Activated CD4-positive, alpha-beta T cell treated with anti-CD3 and anti-CD28 coated beads, Interleukin-10, Interleukin-2, amounts not matched to agents 100 ng/mL and 50 ng/mL, durations not matched to agents 16 hours and 8 hours (primary cell): ENCODE results near the gene PKN2.
A peak's percentile ranks its signal among the peaks of the same experiment; 100 is the strongest.

Experiments
- DNase-seq: peaks from one replicate; pipeline ENCODE4 v3.0.0-alpha.2; 2020

PKN2 gene

DNA sequence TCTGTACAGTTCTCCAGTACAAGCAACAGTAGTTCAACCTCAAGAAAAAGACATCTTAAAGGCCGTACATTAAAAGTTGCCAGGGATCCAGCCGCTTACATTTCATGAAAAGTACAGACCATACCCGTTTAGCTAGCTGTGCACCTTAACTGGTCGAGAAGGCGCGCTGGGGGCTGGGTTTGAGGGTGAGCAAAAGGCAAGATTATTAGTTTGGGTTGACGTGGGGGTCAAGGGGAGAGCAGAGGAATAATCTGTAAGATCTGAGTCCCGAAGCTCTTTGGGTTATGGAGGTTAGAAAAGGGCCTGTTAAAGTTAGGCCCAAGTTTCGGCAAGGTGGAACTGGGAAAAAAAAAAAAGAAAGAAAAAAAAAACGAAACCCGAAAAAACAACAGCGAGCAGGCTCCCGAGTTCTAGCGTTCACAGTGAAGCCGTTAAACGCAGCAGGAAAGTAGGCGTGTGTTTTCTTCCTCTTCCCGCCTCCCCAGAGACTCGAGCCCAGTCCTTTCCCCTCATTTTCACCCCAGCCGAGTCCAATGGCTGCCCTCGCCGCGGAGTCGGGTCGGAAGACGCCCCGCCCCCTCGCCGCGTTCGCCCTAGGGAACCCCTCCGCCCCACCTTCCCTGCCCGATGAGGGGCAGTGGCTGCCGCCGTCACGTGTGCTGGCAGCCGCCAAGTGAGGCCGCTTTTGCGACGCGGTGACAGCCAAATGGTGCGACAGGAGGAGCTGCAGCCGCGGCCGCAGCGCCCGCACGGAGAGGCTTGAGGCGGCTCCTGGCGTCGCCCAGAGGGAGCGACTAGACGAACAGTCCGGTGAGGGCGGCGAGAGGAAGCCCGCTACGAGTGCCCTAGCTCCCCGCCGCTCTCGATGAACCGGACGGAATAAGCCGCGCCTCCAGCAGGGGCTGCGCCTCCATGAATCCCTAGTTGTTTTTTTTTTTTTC lies at the start of gene PKN2:
Gene PKN2 (plus strand): TSS at position 733 of the 941 bp plus-strand sequence. CDS start 308 bp downstream, outside the sequence.
- DNase-seq, result peak; percentile 99

DNA sequence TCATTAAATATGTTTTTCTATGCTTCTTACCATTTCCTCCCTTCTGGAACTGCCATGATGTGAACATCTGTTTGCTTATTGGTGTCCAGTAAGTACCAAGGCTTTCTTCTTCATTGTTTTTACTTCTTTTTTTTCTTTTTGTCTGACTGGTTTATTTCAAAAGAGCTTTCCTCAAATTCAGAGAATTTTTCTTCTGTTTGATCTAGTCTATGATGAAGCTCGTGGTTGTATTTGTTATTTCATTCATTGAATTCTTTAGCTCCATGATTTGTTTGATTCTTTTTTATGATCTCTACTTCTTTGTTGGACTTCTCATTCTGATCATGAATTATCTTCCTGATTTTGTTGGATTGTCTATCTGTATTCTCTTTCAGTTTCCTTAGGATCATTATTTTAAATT lies 49.5 kb upstream of the PKN2 start:
- DNase-seq, result no peak

DNA sequence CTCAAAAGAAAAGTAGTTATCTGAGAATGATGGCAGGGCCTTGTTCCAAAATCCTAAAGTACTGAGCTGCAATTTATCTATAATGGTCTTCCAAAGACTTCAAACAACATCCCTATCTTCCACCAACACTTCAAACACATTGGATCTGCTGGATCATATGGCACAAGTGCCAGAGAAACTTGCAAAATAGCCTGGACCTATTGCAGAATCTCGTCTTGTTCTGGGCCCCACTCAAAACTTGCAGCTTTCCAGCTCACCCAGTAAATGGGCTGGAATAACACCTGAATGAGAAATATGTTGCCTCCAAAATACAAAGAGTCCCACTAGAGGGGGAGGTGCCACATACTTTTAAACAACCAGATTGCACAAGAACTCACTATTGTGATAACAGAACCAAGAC lies 44.0 kb upstream of the PKN2 start:
- DNase-seq, result no peak

DNA sequence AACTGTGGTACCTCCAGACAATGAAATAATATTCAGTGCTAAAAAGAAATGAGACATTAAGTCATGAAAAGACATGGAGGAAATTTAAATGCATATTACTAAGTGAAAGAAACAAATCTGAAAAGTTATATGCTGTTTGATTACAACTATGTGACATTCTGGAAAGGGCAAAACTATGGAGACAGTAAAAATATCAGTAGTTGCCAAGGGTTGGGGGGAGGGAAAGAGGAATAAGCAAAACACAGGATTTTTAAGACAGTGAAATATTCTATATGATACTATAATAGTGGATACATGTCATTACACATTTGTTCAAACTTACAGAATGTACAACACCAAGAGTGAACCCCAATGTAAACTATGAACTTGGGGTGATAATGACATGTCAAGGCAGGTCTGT lies 38.2 kb upstream of the PKN2 start:
- no peak for DNase-seq

DNA sequence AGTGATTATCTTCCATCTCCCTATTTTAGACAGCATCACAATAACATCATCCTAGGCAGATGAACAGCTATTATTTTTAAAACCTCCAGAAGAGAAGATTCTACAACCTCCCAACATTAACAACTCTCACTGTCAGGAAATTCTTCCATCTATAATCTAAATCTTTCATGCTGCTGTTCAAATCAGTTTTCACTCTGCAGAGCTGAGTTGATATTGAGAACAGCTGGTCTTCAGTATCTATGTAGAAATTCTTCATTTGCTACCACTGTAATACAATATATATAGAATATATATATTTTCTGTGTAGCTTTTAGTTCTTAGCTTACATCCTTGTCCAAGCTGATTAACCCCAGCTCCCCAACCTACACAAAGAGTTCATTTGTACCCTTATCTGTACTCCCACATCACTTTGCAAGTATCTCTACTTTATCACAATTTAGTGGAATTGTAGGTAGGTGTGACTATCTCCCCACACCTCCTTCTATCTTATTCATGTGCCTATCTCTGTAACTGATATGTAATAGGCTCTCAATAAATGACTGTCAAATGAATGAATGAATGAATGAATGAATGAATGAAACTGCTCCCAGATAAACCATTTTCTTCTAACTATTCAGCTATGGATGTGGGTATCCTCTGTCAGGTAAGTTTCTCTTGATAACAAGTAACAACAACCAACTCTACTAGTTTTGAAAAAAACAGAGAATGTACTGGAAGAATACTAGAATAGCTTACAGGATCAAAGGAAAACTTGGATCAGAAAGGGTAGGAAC lies 37.4 kb upstream of the PKN2 start:
- DNase-seq, result no peak

DNA sequence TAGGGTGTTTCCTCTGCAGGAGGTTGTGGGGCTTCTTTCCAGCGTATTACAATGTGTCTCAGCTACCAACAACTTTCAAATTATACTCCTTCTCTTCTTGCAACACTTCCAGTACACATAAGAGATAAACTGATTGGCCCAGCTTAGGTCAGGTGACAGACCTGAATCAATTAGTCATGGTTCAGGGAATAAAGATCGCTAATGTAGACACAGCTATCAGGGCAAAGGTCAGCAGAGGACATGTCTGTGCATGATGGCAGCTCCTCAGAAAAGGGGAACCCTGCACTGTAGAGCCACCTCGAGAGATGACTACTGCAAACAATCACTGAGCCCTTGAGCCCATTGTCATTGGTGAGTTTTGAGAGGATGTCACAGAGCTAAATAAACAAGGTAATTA lies 36.8 kb upstream of the PKN2 start:
- no peak for DNase-seq

DNA sequence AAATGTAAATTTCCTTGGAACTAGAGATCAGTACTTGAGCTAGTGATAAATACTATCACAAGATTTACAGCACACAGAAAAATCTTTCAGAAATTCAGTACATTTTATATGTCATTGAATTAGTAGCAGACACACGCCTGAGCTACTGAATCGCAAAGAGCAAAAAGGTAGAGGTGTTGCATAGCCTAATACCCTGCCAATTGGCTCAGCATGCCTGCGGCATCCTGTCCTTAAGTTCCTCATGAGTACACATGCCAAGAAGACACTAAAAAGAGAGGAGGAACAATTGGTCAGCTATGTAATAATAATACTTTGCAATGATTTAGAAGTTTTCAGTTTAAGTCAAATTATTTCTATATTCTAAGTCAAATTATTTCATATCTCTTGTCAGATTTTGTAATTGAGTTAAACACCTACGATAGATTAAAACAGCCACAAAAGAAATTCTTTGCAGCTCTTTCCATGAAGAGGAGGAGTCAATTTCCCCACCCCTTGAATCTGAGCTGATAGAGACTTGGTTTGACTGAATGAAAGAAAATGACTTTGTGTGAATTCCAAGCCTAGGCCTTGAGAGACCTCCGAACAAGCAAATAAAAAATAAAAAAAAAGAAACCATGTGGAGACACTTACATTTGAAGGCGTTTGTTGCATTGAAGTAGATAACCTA lies 36.2 kb upstream of the PKN2 start:
- no peak for DNase-seq

DNA sequence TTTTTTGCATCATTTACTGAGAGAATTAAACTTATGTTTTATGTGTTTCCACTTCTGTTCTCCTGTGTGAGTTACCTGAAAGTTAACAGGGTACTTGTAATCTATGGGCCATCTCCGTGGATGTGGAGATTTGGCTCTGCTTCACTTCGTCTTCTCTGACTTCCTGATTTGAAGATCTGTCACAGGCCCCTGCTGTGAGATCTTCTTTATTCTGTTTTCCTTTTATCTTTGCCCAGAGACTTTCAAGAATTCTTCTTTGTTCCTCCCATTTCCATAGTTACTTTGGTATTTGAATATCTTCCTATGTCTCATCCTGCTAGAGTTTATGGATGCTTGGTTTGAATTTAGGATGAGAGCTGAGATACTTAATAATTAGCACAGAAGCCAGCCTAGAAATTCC lies 35.4 kb upstream of the PKN2 start:
- DNase-seq, result no peak

DNA sequence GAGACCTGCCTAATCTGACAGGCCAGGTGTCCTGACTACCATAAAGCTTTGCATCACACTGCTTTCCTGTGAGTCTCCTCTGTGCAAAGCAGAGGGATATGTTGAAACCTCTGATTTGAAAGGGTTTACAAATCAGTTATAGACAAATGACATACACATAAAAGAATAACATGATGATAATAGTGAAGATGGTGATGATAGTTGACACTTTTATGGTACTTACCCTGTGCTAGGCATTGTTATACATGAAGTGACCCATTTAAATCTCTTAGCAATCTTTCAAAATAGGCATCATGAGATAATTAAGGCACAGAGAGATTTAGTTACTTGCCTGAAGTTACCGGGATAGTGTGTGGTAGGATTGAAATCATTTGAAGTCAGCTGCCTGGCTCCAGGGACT lies 34.1 kb upstream of the PKN2 start:
- no peak for DNase-seq

DNA sequence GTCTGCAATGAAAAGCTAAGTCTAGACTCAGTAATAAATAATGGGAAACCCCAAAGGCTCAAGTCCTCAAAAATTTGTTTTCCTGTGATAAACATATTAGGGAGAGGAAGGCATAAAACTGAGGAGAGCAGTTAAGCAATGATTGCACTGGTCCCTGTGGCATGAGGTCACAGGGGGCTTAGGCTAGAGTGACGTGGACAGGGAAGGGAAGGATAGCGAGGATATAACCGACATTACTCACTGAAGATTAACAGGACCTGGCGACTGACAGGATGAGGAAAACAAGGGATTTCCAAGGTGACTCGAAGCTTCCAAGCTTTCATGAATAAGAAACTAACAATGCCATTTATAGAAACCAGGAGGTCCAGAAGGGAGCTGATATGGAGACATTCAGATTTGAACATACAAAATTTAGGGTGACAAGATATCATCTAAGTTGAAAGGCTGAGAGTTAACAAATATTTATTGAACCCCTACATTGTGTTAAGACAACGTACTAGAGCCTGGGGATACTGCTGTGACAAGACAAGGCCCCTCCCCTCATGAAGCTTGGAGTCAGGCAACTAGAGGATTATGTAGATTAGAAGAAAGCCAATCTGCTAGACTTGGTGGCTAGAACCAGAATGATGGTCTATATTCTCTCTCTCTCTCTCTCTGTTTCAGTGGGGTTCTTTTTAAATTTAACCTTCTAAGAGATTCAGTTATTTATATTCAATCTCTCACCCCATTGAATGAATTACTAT lies 33.2 kb upstream of the PKN2 start:
- no peak for DNase-seq

DNA sequence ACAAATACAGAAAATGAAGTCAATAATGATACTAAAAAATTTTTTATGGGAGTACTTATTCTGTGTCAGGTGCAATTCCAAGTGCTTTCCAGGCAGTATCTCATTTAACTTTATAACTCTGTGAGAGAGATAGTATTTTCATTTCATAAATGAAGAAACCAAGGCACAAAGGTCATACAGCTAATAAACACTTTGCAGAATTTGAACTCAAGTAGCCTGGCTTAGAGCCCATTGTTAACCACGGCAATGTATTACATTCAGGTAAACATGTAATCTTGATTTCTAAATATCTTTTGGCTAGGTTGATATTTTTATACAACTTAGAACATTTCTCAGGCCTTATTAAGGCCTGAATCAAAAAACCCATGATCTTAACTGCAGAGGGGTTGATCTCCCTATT lies 28.9 kb upstream of the PKN2 start:
- no peak for DNase-seq

DNA sequence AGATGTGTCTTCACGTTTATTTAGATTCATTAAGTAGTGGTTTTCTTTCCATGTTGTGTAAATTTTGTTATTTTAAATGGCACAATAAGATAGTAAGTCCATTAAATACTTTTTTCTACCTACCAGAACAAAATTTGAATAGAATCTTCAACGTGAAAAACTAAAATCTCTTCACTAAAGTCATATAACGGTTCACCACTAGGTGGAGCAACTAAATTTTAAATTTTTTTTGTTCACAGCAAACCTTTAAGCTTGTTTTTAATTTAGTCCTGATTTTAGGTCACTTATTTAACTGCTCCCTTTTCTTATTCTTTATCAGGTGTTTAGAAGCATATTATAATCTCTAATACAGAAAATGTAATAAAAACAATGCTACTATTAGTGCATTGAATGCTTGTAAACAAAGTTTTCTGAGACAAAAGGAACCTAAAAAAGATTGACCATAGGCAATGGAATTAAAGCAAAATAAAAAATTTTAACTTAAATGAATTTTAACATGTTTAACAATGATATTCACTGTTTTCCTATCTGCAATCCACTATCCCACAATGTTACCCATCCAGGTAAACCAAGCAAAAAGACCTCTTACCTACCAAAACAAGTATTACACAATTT lies 28.3 kb upstream of the PKN2 start:
- DNase-seq, result peak; percentile 32

DNA sequence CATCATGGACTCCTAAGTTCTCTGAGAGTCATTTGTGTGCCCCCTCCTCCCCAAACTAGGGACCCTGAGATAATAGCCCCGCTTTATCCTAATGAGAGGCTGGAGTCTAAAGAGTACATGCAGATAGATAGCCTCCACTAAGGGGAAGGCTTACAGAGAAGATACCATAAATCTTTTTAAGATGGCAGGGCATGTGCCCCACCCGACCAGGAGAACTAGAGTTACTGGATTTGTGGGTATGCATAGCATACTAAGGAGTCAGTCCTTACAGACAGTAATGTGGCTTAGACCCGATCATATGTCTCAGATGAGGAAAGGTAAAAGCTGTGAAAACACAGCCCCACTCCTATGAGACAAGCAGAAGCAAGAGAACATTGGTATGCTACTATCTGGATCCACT lies 25.7 kb upstream of the PKN2 start:
- no peak for DNase-seq

DNA sequence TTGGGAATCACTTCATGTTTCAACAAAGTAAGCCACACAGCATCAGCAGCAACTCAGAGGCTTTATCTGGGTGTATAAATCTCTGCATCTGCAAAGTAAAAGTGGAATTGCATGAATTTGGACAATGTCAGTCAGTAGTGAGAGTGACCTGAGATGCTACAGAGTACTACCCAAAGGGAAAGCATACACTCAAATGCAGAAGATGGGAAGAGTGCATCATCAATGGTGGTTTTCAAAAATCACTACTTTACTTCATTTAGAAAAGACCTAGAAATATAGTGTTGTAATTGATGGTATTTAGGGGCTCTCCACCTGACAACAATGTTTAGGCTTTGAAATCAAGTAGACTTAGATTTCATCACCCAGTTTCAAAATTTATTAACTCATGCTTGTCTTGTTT lies 24.5 kb upstream of the PKN2 start:
- DNase-seq, result no peak

DNA sequence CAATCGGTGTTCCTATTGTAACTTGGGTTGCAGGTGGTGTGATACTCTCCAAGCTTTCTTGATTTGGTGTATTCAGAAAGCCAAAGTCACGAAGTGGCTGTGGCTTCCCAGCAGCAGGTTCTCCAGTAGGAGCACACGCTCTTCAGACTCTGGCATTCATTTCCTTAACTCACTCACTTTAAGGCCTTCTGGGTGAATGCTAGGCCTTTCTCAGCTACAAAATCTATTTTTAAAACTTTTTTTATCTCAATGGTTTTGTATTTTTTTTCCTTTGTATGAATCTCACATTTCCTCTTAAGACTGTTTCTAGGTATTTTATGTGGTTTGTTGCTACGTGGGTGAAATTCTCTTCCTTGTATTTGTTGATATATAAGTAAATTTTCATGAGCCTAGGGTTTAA lies 22.9 kb upstream of the PKN2 start:
- no peak for DNase-seq

DNA sequence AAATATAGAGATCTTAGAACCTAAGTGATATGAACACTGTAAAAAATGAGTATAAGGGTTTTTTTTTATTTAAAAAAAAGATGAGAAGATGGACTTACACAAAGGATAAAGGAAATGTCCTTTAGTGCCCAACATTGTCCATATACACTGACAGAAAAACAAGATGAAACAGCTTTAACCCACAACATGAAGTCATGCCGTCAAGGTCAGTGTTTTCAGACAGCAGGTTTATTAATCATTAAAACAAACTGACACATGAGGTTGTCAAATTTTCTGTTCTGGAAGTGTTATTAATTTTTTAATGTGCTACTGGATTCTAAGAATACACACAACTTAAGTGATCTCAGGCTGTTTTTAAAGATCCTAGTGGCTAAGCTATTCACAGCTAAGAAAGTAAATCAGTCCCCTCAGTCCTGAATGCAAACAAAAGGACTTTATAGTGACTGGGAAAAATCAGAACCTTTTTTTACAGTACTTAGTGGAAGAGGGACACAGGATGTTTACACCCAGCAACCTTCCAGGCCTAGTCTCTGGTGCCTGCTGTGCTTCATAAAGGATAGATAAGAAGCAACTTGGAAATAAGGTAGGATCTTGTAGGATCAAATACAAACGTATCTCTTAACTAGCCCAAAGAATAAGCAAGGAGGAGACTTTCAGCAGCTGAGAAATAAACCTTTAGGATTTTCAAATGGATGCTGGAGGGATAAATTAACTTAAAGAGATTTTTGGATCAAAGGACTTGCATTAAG lies 21.9 kb upstream of the PKN2 start:
- no peak for DNase-seq

DNA sequence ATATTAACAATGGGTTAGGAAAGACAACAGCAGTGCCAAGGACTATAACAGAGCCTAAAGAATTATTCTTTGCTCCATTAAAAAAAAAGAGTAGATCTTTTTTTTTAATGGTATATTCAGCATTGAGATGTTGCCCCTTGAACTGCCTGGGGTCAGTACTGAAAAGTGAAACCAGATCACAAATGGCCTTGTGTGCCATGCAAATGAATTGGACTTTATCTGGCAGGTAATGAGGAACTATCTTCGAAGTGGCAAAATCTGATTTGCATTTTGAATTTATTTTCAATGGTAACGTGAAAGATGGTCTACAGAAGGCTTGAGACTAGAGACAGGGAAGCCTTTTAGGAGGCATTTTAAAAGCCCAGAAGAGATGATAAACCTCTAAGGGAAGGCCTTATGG lies 21.4 kb upstream of the PKN2 start:
- DNase-seq, result no peak

DNA sequence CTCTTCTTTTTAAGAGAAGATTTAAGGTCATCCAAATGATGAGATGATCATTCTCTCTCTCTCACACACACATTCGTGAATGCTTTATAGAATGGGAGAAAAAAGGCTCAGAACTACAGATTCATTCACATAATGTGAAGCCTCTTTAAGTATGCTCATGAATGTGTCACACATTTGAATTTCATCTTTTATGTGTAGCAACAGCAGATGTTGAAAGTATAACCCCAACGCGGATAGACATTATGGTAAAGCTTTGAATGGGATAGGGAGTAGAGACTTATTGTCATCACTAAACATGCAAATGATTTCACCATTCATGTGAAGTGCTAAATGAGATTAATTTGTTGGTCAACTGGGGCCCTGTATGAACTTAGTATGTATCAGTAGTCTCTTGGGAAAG lies 15.7 kb upstream of the PKN2 start:
- DNase-seq, result no peak

DNA sequence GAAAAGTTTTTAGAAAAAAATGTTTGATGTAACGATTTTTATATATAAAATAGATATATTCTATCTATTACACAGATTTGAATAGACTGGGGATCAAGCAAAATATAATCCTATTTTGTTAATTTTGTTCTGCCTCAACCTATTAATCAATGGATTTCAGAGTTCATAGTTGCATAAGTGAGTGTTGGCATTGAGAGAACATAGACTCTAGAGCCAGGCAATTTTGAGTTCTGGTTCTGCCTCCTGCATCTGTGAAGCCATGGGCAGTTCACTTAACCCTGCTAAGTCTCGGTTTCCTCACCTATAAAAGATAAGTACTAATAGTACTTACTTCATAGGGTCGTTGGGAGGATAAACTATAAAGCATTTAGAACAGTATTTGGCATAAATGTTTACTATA lies 13.6 kb upstream of the PKN2 start:
- no peak for DNase-seq

DNA sequence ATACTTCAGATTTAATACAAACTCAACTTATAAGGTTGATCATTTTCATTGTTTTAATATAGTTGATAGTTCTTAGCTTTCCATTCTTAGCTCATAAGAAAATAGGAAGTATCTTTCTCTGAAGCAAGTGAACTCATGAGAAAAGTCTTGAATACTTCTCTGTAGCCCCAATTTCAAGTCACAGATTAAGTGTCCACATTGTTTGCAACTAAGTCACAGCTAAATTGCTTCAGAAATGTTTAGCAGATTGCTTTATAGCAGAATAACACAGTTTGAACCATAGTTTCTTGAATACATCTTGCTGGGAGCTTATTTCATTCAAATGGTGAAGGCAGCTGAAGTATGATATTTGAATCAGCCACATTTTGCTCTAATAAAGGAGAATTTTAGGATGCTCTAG lies 10.6 kb upstream of the PKN2 start:
- no peak for DNase-seq

DNA sequence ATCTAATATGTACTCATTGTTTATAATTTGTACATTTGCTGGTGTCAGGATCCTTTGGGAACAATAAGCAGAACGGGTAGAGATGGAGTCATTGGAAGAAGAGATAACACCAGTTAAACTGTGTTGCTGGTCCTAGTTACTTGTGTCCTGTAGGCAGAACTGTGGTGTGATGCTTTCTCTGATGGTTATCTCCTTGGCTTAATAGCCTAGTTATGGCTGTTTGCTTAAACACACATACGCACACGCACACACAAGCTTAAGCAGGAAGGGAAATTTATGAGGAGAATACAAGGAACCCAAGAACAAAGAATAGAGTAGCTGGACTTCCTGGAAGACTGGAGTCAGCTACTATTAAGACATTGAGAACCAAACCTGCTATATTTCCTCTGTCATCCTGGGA lies 5.7 kb upstream of the PKN2 start:
- DNase-seq, result no peak

DNA sequence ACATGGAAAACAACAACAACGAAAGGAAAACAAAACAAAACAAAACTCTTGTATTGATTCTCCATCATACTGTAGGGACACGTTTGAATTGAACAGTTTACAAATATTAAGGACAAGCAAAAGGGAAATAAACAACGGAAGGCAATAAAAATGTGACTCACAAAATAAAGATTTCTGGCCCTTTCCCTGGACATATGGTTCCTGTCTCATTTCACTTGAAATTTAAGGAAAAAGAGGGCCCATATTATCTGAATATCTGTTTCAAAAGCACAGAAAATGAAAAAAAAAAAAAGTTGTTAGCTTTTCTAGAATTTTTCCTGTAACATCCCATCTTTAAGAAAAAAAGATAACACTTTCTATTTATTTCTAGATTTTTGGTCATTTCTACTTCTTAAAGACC lies 3.6 kb upstream of the PKN2 start:
- no peak for DNase-seq
